Heart right ventricle (tissue), 16 donors: ENCODE results near the gene ZAP70. TPM values are rescaled to one million over a fixed set of nuclear protein-coding genes. Genes with fewer than 3 reads are reported as not detected.
A peak's percentile ranks its signal among the peaks of the same experiment; 100 is the strongest.

Experiments
- ATAC-seq, 8 donors: fragments of 200-7000 bp; cut with Tn5 transposase; one replicate each; pipeline ENCODE4 v1.9.1; 2020; ENCODE audit warnings: mild to moderate bottlenecking in 8 of 8, moderate library complexity in 8 of 8, moderate number of reproducible peaks in 1 of 8
- DNase-seq, 2 donors: peaks; one replicate each; pipeline ENCODE4 v3.0.0-alpha.2; 2020
- H3K27ac ChIP-seq, 10 donors: fragments of 200-600 bp; sonication (generic) in 2 of 10; one replicate each; pipeline versions ENCODE4 v1.5.0 to v1.8.0; 2020 to 2022; ENCODE audit warnings: mild to moderate bottlenecking in 3 of 10
- H3K27me3 ChIP-seq, 7 donors: fragments of 200-600 bp; one replicate each; pipeline ENCODE4 v1.8.0; 2021 to 2022; ENCODE audit warnings: mild to moderate bottlenecking in 2 of 7
- H3K36me3 ChIP-seq, 9 donors: fragments of 200-600 bp; sonication (generic) in 1 of 9; one replicate each; pipeline versions ENCODE4 v1.5.0 to v1.8.0; 2020 to 2022; ENCODE audit warnings: mild to moderate bottlenecking in 2 of 9
- H3K4me1 ChIP-seq, 9 donors: fragments of 200-600 bp; sonication (generic) in 1 of 9; one replicate each; pipeline versions ENCODE4 v1.5.0 to v1.8.0; 2020 to 2022; ENCODE audit warnings: mild to moderate bottlenecking in 4 of 9
- H3K4me3 ChIP-seq, 10 donors: fragments of 200-600 bp; sonication (generic) in 2 of 10; one replicate each; pipeline versions ENCODE4 v1.5.0 to v1.8.0; 2020 to 2022; ENCODE audit warnings: mild to moderate bottlenecking in 7 of 10, moderate library complexity in 2 of 10
- H3K9me3 ChIP-seq, 11 donors: fragments of 200-600 bp in 10 of 11; sonication (generic) in 2 of 11; one replicate each; pipeline versions ENCODE4 v1.5.0 to v1.8.0; 2013 to 2022; ENCODE audit warnings: mild to moderate bottlenecking in 2 of 11, control low read depth in 1 of 11, moderate library complexity in 1 of 11
- CTCF ChIP-seq, 9 donors: fragments of 200-600 bp; sonication (generic) in 2 of 9; IDR thresholded peaks; one replicate each; pipeline versions ENCODE4 v1.5.0 to v1.8.0; 2021 to 2022; ENCODE audit warnings: antibody characterized with exemption in 9 of 9, mild to moderate bottlenecking in 5 of 9, moderate library complexity in 1 of 9
- WGBS, 2 donors: extraction: QIAGEN DNeasy Blood & Tissue Kit; methylation state at CpG; one replicate each; pipeline ENCODE4 v1.1.7; 2013; ENCODE audit warnings: inconsistent platforms in 1 of 2; 5-methylcytosine and 5-hydroxymethylcytosine counted together
- intact Hi-C, 10 donors: fragments of 100-400 bp; cut with DNase I; formaldehyde crosslinking; loops; one replicate each; pipeline versions ENCODE4 v1.11.1 to v1.14.2; 2022
- polyA plus RNA-seq, 2 donors: library from polyadenylated mRNA; stranded (reverse); fragments of 200-250 nt; gene quantifications; one replicate each; pipeline ENCODE4 v1.2.3, GENCODE V29; 2013
- total RNA-seq, 10 donors: library from RNA; stranded (reverse); fragmentation: NEBNext Ultra II Directional in 3 of 10; extraction: Animal tissue kit (Norgen Biotek cat#: 25700) in 3 of 10; gene quantifications; one replicate each; pipeline versions ENCODE4 v1.2.1 to v1.2.4, GENCODE V29; 2021 to 2023
- donor health status: Arrhythmogenic right ventricular cardiomyopathy.
- donor health status: ischemic (EF 13 %, LVEDD 7.1; RV severe dilation, severe dysfunction).
- donor health status: healthy with polysubstance abuse.
- donor health status: DM: no; HTN: yes; CAD: no.
- donor health status: DM: no; HTN: no; CAD: no.
- donor health status: ischemic (EF 25% LVEDD 6.9; RV normal size, moderate dysfunction).
- donor health status: ischemic (EF 25% LVEDD 5.7; RV mildly dilated, moderate dysfunction).
- donor health status: healthy.
- donor health status: DM: yes; HTN: yes; CAD: no.
- donor health status: Ischemic cardiomyopathy.
- donor health status: ischemic (EF 35%, LVEDD 5.7; RV mildly dilated, moderate dysfunction).
- donor health status: nonischemic (EF 11% LVEDD 7.7; RV severe dilation, severe dysfunction).
- donor health status: DM: yes; HTN: yes; CAD: no.
- donor health status: PGD.
- donor health status: ischemic (EF 29% LVEDD 5.4; RV normal size, mild dysfunction).
- donor health status: nonischemic (EF 23%, LVEDD 6.1; RV moderate dilation, normal function).

The ZAP70 gene
- total and polyA plus RNA-seq, 12 donors, result 0.42 to 8.7 (median 0.67) TPM

- H3K4me3 ChIP-seq, result no peak overlapping the region
- TF ChIP-seq CTCF (IDR thresholded peaks at IDR 0.05), result no peak
- H3K27me3 ChIP-seq, result no peaks in the 10 kb centered on the region
- peaks cover 0 to 57% (median 24%) of the 10 kb centered on the region in 9 donors for H3K4me1 ChIP-seq
- intact Hi-C loops, result loop anchor here in 1 of 10 donors (10.0 kb wide), 1 partner anchor 1705 kb away; no protein-coding TSS in a partner anchor
- no peaks in the 10 kb centered on the region for H3K9me3 ChIP-seq
- H3K27ac ChIP-seq, result peak overlapping the region in 1 of 10 donors; percentile 12
- ATAC-seq (no peak), DNase-seq (no peak)
- peaks cover 0 to 73% (median 22%) of the 10 kb centered on the region in 9 donors for H3K36me3 ChIP-seq
- WGBS, 2 donors, result 65% methylated on average over 3 of the region's 3 CpGs
These were observed 56.3 kb downstream of the ZAP70 start for GRCh38 chr2:97769711-97770110.

- TF ChIP-seq CTCF (IDR thresholded peaks at IDR 0.05), result no peak
These were observed 57.1 kb downstream of the ZAP70 start for GRCh38 chr2:97770445-97770844.

GRCh38 chr2:97774425-97774824, 61.0 kb downstream of the ZAP70 start:
- H3K9me3 ChIP-seq, result no peaks in the 10 kb centered on the region
- intact Hi-C loops, result loop anchor here in 1 of 10 donors (10.0 kb wide), 1 partner anchor 1710 kb away; no protein-coding TSS in a partner anchor
- H3K4me3 ChIP-seq, result no peak overlapping the region
- H3K27me3 ChIP-seq, result no peaks in the 10 kb centered on the region
- TF ChIP-seq CTCF (IDR thresholded peaks at IDR 0.05), result peak in 4 of 9 donors; percentile 13 to 54 (median 36)
- DNase-seq (no peak), ATAC-seq (peak in 4 of 8 donors; percentile 40 to 78 (median 71))
- 46 to 47% methylated on average over 7 of the region's 7 CpGs for WGBS, 2 donors
- peaks cover 0 to 74% (median 12%) of the 10 kb centered on the region in 9 donors for H3K36me3 ChIP-seq
- H3K27ac ChIP-seq, result no peak overlapping the region
- H3K4me1 ChIP-seq, result peaks cover 0 to 16% (median 0%) of the 10 kb centered on the region in 9 donors

More at GRCh38 chr2:97770445-97770844, 57.1 kb downstream of the ZAP70 start:
- intact Hi-C loops, result loop anchor here in 1 of 10 donors (10.0 kb wide), 1 partner anchor 1706 kb away; no protein-coding TSS in a partner anchor
- WGBS, 2 donors, result 71 to 74% methylated on average over 4 of the region's 4 CpGs
- Histone ChIP-seq H3K4me1 (peaks cover 0 to 53% (median 24%) of the 10 kb centered on the region in 9 donors), H3K36me3 (peaks cover 0 to 73% (median 17%) of the 10 kb centered on the region in 9 donors), H3K4me3 (no peak overlapping the region), H3K27ac (no peak overlapping the region), H3K27me3 (no peaks in the 10 kb centered on the region), H3K9me3 (no peaks in the 10 kb centered on the region)
- DNase-seq, result no peak
- ATAC-seq, result no peak

- TF ChIP-seq CTCF (IDR thresholded peaks at IDR 0.05), result no peak
- 71 to 81% methylated on average over 11 of the region's 11 CpGs for WGBS, 2 donors
These were observed 61.7 kb downstream of the ZAP70 start for GRCh38 chr2:97775074-97775473.

More at GRCh38 chr2:97775074-97775473, 61.7 kb downstream of the ZAP70 start:
- H3K4me1 ChIP-seq, result peaks cover 0 to 9% (median 0%) of the 10 kb centered on the region in 9 donors
- ATAC-seq (peak in 1 of 8 donors; percentile 23), DNase-seq (no peak)
- no peaks in the 10 kb centered on the region for H3K27me3 ChIP-seq
- intact Hi-C loops, result loop anchor here in 1 of 10 donors (10.0 kb wide), 1 partner anchor 1710 kb away; no protein-coding TSS in a partner anchor
- peaks cover 0 to 81% (median 12%) of the 10 kb centered on the region in 9 donors for H3K36me3 ChIP-seq
- no peaks in the 10 kb centered on the region for H3K9me3 ChIP-seq
- H3K27ac ChIP-seq, result no peak overlapping the region
- no peak overlapping the region for H3K4me3 ChIP-seq
